GM19324 (cell line): ENCODE data around the gene ADTRP.

Experiments
- ATAC-seq: cut with Tn5 transposase; IDR thresholded peaks from one replicate; pipeline ENCODE4 v1.9.1; 2021; ENCODE audit warnings: mild to moderate bottlenecking, moderate library complexity; ENCODE audit not compliant: unreplicated experiment, low FRiP score

ADTRP gene

GRCh38 chr6:11761744-11762620, 16.6 kb downstream of the ADTRP start:
- ATAC-seq, result no peak

GRCh38 chr6:11760015-11760473, 18.6 kb downstream of the ADTRP start:
- ATAC-seq, result no peak

GRCh38 chr6:11758878-11759277, 19.7 kb downstream of the ADTRP start:
- ATAC-seq, result no peak

- no peak for ATAC-seq
Measured at GRCh38 chr6:11756726-11757125, 21.9 kb downstream of the ADTRP start.

GRCh38 chr6:11756292-11756691, 22.3 kb downstream of the ADTRP start:
- no peak for ATAC-seq

- no peak for ATAC-seq
Measured at GRCh38 chr6:11755725-11756124, 22.9 kb downstream of the ADTRP start.

- ATAC-seq, result no peak
Measured at GRCh38 chr6:11754625-11755271, 23.9 kb downstream of the ADTRP start.

GRCh38 chr6:11753798-11754197, 24.8 kb downstream of the ADTRP start:
- no peak for ATAC-seq

GRCh38 chr6:11752360-11752759, 26.2 kb downstream of the ADTRP start:
- ATAC-seq, result no peak

- ATAC-seq, result no peak
Measured at GRCh38 chr6:11750682-11751081, 27.9 kb downstream of the ADTRP start.

- ATAC-seq, result no peak
Measured at GRCh38 chr6:11748591-11749210, 29.9 kb downstream of the ADTRP start.

- no peak for ATAC-seq
Measured at GRCh38 chr6:11747021-11747420, 31.6 kb downstream of the ADTRP start.

- no peak for ATAC-seq
Measured at GRCh38 chr6:11744753-11745152, 33.9 kb downstream of the ADTRP start.

GRCh38 chr6:11744101-11744500, 34.5 kb downstream of the ADTRP start:
- no peak for ATAC-seq

GRCh38 chr6:11740875-11741274, 37.7 kb downstream of the ADTRP start:
- no peak for ATAC-seq

- ATAC-seq, result no peak
Measured at GRCh38 chr6:11738661-11739375, 39.8 kb downstream of the ADTRP start.

GRCh38 chr6:11738234-11738633, 40.4 kb downstream of the ADTRP start:
- no peak for ATAC-seq

GRCh38 chr6:11736601-11737000, 42.0 kb downstream of the ADTRP start:
- no peak for ATAC-seq

GRCh38 chr6:11734861-11735613, 43.6 kb downstream of the ADTRP start:
- ATAC-seq, result no peak

- ATAC-seq, result no peak
Measured at GRCh38 chr6:11732036-11732631, 46.5 kb downstream of the ADTRP start.
